ENCODE measurements around the gene EIF4E1B. TPM values are rescaled to one million over a fixed set of nuclear protein-coding genes. Genes with fewer than 3 reads are reported as not detected.
A peak's percentile ranks its signal among the peaks of the same experiment; 100 is the strongest.

EIF4E1B gene
- total and polyA plus RNA-seq, 2 experiments from 2014 or later = not detected

GRCh38 chr5:176658007-176658599, 27.6 kb downstream of the EIF4E1B start:
- no peaks in the 10 kb centered on the region for H3K9me3 ChIP-seq (ENCODE audit: low read depth)
- no peak overlapping the region for H3K4me3 ChIP-seq
- peaks cover 5% of the 10 kb centered on the region for H3K36me3 ChIP-seq
- no peak overlapping the region for H3K27ac ChIP-seq
- H3K4me1 ChIP-seq (ENCODE audit: low read depth) = no peaks in the 10 kb centered on the region
- DNase-seq (ENCODE audit: low read depth in 1 of 2, low spot score in 1 of 2) = peak; percentile 79 to 84
- peak; percentile 93 for TF ChIP-seq CTCF (IDR thresholded peaks at IDR 0.05; ENCODE audit: low read depth, low read length)
- no peaks in the 10 kb centered on the region for H3K27me3 ChIP-seq

- Histone ChIP-seq H3K36me3 (no peaks in the 10 kb centered on the region), H3K9me3 (ENCODE audit: low read depth) (no peaks in the 10 kb centered on the region), H3K4me3 (no peak overlapping the region), H3K27me3 (no peaks in the 10 kb centered on the region), H3K27ac (no peak overlapping the region), H3K4me1 (ENCODE audit: low read depth) (no peaks in the 10 kb centered on the region)
- peak in 1 of 2 donors; percentile 47 for DNase-seq (ENCODE audit: low read depth in 1 of 2, low spot score in 1 of 2)
- TF ChIP-seq CTCF (IDR thresholded peaks at IDR 0.05; ENCODE audit: low read depth, low read length) = no peak
Observed at GRCh38 chr5:176658817-176659511, 28.5 kb downstream of the EIF4E1B start.

GRCh38 chr5:176659512-176659839, 29.0 kb downstream of the EIF4E1B start:
- Histone ChIP-seq H3K36me3 (no peaks in the 10 kb centered on the region), H3K4me3 (no peak overlapping the region), H3K27ac (no peak overlapping the region), H3K4me1 (ENCODE audit: low read depth) (no peaks in the 10 kb centered on the region), H3K9me3 (ENCODE audit: low read depth) (no peaks in the 10 kb centered on the region), H3K27me3 (no peaks in the 10 kb centered on the region)
- no peak for TF ChIP-seq CTCF (IDR thresholded peaks at IDR 0.05; ENCODE audit: low read depth, low read length)
- no peak for DNase-seq (ENCODE audit: low read depth in 1 of 2, low spot score in 1 of 2)

GRCh38 chr5:176659860-176660461, 29.5 kb downstream of the EIF4E1B start:
- no peak for TF ChIP-seq CTCF (IDR thresholded peaks at IDR 0.05; ENCODE audit: low read depth, low read length)
- Histone ChIP-seq H3K27me3 (no peaks in the 10 kb centered on the region), H3K27ac (no peak overlapping the region), H3K4me1 (ENCODE audit: low read depth) (no peaks in the 10 kb centered on the region), H3K9me3 (ENCODE audit: low read depth) (no peaks in the 10 kb centered on the region), H3K36me3 (no peaks in the 10 kb centered on the region), H3K4me3 (no peak overlapping the region)
- DNase-seq (ENCODE audit: low read depth in 1 of 2, low spot score in 1 of 2) = no peak

- Histone ChIP-seq H3K27ac (no peak overlapping the region), H3K4me1 (ENCODE audit: low read depth) (no peaks in the 10 kb centered on the region), H3K36me3 (no peaks in the 10 kb centered on the region), H3K9me3 (ENCODE audit: low read depth) (no peaks in the 10 kb centered on the region), H3K4me3 (no peak overlapping the region), H3K27me3 (no peaks in the 10 kb centered on the region)
- no peak for TF ChIP-seq CTCF (IDR thresholded peaks at IDR 0.05; ENCODE audit: low read depth, low read length)
- DNase-seq (ENCODE audit: low read depth in 1 of 2, low spot score in 1 of 2) = no peak
Observed at GRCh38 chr5:176660530-176660859, 30.0 kb downstream of the EIF4E1B start.
